Right hindlimb (tissue), 1 donor: ENCODE data around the gene AHNAK2.

Source experiments
- DNase-seq: peaks from one replicate; pipeline ENCODE4 v3.0.0-alpha.2; 2018

The AHNAK2 gene

DNA sequence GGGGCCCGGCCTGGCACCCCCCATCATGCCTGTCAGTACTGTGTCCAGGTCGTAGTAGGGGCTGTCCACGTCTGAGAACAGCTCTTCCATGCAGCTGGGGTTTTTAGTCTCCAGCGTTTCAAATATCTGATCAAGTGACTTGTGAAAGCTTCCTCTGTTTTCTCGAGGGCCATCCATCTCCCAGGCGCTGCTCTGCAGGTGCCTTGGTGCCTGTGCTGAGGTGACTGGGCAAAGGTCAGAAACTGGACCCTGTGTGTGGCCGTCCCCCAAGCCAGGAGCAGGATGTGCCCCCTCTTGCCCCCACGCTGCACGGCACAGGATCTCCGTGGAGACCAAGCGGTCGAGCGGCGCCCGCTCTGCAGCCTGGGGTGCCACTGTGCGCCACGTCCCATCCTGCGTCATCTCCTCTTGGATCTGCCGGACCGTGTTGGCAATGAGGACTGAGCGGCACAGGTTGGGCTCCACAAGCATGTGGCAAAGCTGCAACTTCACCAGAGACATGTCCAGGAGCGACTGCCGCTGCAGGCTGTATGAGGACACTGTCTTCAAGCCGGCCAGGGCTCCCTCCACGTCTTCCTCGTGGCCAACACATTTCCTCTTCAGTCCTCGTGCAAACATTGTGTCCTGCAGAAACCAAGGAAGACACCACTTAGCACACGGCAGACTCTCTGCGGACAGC is 33.3 kb upstream of the AHNAK2 start:
- no peak for DNase-seq

DNA sequence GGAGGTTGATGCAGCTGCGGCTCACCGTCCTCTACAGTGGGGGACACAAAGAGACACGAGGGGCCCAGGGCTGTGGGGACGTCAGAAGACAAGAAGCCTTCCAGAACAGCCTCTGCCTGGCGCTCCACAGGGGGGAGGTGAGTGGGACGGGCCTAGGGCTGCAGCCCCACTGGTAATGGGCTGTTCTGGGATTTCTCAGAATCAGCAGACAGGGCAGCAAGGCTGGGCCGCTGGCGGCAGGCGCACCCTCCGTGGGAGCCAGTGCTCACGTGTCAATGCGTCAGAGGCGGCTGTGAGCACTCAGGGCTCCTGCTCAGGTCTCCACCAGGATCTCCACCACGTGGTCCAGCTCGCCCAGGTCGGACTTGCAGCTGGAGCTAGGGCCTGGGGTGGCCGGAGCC is 32.7 kb upstream of the AHNAK2 start:
- DNase-seq, result no peak

DNA sequence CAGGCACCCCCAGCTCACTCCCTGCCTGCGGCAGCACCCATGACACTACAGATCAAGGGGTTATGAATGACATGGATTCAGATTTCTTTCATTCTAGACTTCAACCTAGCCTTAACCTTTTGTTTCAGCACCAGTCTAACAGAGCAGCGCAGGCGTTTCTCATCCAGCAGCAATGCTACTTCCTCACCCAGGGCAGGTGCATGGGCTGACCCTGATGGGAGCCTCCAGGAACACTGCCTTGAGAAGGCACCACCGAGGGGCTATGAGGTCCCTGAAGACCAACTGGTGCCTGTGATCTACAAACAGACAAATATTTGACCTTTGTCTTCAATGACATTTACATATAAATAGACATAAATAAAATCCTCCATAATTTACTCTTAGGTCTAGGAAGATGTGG is 31.9 kb upstream of the AHNAK2 start:
- DNase-seq, result no peak

DNA sequence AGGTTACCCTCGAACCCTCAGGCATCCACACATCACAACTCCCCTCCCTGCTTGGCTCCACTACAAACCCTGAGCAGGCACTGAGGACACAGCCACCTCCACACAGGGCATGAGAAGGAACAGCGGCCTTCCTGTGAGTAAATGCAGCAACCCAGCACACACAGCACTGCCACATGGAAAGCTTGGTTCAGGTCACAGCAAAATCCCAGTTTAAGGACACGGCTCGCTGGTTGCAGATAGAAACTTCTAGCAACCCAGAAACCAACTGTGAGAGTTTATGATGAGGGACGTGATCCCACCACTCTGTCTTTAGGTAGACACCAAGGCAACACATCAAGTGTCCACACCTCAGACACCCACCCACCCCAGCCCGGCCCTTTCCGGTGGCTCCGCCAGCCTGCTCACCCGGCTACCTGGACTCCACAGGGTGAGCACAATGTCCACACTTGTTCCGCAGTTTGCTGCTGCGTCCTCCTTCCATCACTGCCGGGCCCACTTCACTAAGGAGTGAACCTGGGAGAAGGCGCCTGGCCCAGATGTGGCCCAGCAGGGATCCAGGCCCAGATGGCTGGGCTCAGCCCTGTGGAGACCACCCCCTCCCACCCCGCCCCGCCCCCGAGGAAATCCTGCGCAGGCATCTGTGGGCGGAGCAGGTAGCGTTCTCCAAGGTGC is 29.6 kb upstream of the AHNAK2 start:
- no peak for DNase-seq

DNA sequence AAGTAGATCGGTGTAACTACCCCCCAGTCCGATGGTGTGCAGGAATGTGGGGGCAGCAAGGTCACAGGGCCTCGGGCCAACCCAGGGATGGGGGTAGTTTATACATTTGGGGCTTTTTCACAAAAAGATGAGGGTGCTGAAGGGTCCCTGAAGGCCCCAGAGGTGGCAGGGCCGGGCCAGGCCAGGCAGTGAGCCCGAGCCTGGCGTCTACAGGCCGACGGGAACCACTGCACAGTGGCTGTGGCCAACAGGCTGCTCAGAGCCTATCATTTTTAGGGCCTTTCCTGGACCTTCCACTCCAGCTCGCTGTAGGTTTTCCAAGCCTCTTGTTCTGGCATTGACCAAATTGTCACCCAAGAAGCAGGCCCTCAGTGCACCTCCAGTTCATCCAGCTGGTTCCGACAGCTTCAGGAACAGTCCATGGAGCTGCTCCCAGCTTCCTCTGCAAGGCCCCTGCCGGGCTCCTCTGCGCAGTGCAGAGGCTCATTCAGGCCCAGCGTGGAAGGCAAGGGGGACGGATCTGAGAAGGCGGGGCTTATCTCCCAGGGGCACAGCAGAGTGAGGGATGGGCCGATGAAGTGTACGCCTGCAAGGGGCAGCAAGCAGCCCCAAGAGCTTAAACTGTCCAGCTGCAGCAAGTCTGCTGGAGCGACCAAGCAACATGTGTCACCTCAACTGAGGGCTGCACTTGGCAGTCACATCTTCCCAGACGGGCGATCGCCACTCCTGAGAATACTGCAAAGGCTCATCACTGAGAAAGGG is 28.8 kb upstream of the AHNAK2 start:
- no peak for DNase-seq

DNA sequence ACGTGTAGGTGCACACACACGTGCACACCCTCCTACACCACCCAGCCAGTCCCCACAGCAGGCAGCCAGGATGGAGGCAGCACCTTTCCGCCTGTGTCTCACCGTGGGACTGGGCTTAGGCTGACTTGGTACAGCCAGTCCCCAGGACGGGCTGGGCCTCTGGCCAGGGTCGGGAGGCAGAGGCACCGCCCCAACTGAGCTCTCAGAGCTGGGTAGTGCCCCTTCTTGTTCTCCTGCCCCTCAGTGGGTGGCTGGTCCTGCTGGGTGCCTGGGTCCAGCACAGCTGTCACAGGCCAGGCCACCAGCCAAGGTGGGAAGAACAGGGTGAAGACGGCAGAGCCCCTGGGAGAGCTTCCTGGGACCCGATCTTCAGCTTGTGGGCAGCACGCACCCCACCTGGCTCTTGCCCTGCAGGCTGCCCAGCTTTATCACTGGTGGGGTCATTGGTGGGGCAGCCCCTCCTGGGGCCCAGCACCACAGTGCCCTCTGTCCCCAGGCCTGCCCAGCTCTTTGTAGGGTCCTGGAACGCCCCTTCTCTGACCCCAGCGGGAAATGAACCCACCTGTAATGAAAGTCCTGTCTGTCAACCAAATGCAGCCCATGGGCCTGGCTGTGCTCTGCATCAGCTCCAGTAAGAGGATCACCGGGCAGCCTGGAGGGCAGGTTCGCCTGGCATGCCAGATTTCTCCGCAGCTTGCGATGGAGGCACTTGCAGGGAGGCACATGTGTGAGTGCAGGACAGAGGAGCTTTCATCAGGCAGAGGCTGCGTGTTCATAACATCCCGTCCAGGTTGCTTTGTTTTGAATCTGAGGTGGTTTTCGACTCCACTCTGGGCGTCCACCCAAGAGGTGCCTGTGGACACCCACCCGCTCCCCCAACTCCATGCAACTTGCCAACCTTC is 28.0 kb upstream of the AHNAK2 start:
- no peak for DNase-seq

DNA sequence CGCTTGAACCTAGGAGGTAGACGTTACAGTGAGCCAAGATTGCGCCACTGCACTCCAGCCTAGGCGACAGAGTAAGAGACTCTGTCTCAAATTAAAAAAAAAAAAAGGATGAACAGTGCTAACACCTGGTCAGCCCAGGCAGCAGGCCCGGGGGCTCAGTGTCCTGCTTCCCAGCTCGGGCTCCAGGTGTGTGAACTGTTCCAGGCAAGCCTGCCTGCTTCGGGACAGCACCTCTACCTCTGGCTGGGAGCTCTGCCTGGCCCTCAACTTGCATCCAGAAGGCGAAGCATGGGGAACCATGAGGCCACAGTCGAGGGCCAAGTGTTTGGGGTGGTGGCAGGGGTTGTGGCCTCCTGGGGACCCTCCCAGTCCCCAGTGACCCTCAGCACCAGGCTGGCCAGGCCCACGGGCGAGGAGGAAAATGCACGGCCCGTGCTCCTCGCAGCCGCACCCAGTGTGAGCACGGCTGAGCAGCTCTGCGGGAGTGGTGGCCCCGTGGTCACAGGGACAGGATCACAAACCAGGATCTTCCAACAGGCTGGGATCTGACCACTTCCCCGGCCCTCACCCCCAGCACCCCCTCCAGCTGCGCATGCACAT is 27.3 kb upstream of the AHNAK2 start:
- no peak for DNase-seq

DNA sequence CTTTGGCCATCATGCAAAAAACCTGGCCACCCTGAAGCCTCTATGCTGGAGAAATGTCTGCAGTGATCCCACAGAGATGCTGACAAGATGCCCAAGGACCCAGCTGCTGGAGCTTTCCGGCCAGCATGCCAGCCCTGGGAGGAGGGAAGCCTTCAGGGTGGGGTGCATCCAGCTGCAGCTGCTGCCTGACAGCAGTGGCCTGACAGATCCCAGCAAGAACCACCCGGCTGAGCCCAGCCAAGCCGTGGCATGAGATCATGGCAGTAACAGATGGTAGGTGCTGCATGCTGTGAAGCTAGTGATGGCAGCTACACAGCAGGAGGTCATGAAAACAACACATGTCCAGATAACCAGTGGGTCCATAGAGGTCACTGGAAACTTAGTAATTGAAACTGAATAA is 21.2 kb upstream of the AHNAK2 start:
- DNase-seq, result no peak

DNA sequence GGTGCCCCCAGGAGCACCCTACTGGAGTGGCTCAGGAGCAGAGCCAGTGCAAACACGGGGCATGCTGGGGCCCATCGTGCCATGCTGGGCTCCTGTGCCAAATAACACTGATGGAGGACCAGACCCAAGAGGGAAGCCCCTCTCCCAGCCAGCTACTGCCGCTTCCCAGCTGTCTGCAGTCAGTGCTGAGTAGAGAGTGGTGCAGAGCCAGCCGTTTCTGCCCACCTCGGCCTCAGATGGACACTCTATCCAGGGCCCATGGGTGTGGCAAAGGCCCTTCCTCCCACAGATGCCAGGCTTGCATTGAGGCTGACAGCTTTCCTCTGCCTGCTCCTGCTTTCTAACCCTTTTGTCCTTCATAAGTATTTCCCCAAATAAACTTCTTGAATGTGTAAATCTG is 20.6 kb upstream of the AHNAK2 start:
- peak; percentile 11 for DNase-seq

DNA sequence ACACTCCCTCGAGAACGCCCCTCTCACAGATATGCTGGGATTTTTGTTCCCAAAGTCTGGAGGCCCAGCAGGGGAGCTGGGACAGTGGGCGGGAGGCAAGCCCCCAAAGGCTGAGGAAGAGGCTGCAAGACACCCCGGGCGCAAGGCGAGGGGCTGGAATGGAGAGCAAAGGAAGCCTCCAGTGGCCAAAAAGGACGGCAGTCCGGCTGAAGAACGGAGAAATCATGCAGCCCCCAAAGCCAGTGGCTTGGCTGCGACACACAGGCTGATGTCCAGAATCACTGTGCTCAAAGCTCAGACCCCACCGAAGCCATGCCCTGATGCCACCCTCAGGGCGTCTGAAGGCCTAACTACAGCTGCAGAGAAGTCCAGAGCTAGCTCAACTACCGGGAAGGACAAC is 18.3 kb upstream of the AHNAK2 start:
- DNase-seq, result no peak

DNA sequence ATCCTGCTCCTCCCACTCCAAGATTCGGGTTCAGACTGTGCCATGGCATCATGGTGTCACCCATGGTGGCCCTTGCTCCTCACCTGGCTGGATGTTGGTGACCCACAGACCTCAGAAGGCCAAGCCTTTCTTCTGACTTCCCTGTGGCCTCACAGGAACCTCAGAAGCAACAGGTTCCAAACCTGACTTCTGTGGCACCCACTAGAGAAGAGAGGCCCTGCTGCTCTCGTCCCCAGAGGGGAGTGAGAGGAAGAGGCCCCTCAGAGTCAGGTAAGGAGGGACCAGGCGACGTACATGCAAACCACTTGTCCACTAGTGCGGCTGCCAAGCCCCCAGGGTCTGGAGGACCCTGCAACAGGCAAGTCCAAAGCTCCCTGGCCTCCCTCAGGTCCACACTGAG is 17.9 kb upstream of the AHNAK2 start:
- DNase-seq, result no peak

DNA sequence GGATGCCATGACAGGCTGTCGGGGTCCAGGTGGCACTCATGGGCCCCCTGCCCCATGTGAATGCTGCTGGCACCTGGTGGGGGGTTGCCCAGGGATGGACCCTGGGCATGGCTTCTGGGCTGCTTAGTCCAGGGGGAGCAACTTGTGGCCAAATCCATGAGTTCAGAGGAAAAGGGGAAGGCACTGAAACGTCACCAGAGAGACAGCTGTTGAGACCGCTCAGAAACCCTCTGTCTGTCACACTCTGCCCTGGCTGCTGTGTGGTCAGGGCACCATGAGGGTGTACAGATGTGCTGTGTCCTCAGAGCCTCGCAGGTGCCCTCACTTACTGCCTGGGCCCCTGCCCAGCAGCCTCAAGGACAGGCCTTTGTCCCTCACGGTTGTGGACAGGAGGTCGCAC is 16.8 kb upstream of the AHNAK2 start:
- DNase-seq, result peak; percentile 35

DNA sequence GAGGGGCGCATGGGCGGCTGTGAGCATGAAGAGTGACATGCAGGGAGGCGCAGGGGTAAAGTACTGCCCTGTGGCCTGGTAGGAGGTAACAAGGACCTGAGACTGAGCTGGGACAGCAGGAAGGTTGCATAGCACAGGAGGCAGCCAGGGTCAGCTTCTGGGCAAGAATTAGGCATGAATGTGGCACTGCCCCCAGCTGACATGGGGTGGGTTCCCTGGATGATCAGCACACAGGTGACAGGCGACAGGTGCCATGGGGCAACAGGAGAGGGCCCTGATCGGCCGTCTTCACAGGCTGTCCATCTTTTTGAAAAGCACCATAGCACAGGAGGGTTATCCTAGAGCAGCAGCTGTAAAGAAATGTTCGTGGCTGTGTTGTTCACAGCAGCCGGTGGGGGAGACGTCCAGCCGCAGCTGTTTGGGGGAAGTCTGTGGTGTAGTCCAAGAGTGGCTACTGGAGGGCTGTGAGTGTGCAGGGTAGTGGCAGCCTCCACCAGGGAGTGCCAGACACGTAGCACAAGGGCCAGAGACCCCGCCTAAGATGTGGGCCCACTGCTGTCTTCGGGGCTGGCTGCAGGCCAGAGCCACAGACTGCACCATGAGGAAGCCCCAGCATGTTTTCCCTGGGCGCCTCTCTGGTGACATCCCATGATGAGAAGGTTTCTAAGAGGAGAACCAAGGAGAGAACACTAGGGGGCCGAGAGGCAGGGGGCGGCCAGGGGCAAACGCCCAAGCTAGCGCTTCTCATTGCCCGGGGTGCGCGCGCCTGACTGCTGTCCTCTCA is 15.8 kb upstream of the AHNAK2 start:
- DNase-seq, result peak; percentile 74

DNA sequence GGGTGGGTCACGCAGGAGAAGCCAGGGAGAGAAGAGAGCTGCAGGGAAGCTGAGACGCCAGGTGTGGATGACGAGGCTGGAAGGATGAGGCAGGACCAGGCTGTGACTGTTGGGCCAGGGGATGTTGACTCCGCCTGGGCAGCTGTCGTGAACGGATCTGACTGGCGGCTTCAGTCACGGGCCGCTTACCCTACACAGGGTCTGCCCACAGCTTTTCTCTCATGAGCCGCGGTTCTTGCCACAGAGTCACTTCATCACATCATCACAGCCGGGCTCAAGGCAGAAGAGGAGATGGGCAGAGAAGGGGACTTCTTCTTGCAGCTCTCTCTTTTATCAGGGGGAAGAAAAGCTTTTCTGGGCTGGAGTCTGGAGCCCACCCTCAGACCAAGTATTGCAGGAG is 15.1 kb upstream of the AHNAK2 start:
- peak; percentile 35 for DNase-seq

DNA sequence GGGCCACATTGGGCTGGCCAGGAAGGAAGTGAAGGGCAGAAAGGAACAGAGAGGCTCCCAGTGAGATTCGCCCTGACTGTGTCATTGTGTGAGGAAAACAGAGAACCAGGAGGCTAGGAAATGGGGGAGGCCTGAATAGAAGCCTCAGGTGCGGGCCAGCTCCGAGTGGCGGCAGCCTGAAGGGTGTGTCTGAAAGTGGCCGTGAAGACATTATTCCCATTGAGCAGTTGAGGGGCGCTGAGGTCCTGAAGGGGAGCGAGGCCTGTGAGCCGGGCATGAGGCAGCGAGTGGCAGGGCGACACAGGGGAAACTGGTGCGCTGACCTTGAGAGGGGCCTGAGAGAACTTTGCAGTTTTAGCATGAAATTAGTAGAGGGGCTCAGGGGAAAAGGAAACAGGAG is 14.3 kb upstream of the AHNAK2 start:
- DNase-seq, result no peak

DNA sequence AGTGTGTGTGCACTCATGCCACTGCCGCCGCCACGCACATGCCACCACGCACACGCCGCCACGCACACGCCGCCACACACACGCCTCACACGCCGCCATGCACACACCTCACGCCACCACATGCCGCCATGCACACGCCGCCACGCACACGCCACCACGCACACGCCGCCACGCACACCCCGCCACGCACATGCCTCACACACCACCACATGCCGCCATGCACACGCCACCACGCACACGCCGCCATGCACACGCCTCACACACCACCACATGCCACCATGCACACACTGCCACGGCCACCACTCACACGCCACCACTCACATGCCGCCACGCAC is 13.7 kb upstream of the AHNAK2 start:
- no peak for DNase-seq

DNA sequence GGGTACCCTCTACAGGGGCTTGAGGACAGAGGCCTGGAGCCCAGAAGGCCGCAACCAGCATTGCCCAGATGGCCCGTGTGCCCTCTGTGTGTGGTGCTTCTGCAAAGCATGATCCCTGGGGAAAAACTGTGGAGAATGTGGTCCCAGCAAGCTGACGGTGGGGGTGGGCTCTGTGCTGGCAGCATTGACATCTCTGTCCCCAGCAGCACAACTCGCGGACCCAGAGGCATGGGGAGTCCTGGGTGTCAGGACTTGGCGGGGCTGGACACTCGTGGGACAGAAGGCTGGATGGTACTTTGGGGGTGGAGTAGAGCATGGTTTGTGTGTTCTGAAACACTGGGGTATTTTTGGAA is 11.8 kb upstream of the AHNAK2 start:
- no peak for DNase-seq

DNA sequence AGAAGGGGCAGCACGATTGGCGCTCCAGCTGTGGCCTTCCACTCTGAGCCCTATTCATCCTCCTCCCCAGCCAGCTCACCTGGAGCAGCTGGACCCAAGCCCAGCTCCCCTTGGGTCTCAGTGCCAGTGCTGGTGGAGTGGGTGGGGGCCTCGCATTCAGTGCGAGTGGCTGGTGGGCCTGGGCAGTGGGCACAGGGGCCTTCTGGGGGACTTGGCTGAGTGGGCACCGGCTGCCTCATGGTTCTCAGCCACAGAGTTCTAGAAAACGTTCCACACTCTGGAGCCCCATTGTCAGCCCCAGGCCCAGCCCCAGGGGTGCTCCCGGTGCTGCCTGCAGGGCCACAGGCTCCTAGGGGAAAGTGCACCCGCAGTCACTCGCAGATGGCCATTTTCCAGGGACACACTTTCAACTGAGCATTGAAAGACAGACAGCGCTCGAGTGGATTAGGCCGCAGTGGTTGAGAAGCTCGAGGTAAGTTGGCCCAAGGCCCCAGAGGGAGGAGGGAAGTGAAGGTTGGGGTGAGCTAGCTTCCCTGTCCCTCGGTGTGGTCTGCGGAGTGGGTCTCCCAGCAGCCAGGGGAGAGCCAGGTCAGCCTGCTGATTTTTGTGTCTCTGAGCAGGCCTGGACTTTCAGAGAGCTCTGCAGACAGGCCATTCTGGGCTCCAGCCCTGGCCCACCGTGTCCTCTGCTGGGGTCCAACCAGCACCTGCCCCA is 11.2 kb upstream of the AHNAK2 start:
- DNase-seq, result peak; percentile 24

DNA sequence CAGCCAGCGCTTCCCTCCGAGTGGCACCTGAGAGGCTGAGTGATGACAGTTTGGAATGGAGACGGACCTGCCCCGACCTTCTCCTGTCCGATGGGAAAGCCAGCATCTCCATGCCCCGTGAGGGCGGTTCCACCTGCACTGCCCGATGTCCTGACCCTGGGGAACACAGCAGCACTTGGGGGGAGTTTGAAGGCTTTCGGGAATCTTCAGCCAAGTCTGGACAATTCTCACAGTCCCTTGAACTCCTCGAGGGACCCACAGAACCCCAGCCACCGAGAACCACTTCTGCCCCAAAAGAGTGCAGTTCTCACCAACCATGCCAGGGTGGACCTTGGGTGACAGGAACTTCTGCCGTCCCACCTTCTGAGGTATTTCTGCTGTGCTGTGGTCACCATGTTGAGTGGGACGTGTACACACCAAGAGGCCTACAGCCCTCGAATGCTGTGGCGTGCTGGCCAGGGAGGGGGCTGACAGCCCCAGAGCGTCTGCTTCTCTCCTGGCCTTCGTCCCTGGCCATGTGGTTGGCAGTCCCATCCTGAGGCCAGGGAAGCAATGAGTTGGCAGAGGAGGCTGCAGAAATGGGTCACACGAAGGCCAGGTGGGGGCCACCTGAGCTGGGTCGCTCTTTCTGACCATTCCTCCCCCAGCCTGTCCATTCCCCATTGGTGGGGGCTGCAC is 8.5 kb upstream of the AHNAK2 start:
- DNase-seq, result peak; percentile 21

DNA sequence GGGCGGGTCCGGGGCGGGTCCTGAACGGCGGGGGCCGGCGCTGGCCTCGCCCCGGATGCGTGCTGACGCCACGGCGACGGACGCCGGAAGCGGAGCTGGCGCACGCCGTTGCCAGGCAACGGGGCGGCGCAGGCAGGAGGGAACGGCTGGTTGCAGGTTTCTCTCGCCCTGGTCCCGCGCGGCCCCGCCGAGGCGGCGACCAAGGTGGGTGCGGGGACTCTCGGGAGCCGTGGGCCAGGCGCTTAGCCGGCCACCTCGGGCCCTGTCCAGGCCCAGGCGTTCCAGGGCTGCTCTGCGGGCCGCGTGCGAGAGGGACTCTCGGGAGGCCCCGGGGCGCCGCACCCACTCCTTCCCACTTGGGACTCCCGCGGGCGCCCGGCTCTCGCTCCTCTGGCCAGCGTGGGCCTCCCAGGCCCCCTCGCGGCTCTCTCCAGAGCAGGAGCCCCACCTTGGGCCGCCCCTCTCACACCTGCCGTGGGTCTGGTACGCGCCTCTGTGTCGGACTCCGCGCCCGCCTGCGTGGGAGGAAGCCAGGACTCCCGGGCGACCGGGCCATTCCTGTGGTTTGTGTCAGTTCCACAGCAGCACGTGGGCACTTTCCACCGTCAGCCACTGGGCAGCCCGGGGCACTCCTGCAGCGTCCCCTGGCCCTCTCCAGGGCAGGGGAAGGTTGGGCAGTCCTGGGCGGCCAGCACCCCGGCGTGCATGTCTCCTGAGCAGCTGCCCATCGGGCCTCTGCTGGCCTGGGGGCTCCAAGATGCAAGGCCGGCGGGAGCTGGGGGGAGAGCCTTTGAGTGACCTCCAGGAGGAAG is 7.7 kb upstream of the AHNAK2 start, which contains the start of gene CLBA1:
TSS of gene CLBA1 (plus strand) at position 114 of the 812 bp plus-strand sequence. CDS start at position 758, 644 bp downstream.
- DNase-seq, result peak; percentile 95
